HuH-7 (cell line): Measurements from ENCODE around the gene DIPK1C.

Experiments used
- DNase-seq: peaks from one replicate; pipeline ENCODE4 v3.0.0; 2011; ENCODE audit warnings: low spot score

Gene DIPK1C

DNA sequence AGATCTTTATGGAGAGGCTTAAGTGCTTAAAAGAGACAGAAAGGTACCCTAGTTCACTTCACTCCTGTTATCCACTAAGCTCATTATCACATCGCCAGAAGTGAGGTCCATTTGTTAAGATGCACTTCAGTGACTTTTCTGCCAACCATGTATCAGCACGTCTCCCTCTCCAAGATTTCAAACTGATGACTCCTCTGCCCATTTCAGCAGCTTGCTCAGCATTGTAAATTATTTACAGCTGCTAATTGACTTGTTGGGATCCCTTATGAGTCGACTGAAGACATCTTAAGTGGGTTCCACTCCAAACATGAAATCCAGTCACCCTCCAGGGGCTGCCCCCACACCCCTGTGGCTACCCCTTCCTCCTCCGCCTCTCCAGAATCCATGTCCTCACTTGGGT lies 37.3 kb downstream of the DIPK1C start:
- no peak for DNase-seq

DNA sequence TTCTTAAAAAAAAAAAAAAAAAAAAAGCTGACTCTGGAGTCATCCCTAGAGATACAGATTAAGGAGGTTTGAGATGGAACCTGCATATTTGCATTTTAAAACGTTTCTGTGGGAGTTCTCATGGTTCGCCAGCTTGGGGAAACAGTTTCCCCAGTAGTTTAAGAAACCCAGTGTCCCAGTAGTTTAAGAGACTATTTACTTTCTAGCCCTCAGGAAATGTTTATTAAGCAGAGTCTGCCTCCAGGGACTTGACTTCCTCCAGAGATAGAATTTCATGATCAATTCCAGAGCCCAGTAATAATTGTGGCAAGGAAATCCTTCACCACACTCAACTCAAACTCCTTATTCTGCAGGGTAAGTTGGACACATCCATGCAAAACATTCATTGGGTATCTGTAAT lies 39.1 kb downstream of the DIPK1C start:
- DNase-seq = no peak

DNA sequence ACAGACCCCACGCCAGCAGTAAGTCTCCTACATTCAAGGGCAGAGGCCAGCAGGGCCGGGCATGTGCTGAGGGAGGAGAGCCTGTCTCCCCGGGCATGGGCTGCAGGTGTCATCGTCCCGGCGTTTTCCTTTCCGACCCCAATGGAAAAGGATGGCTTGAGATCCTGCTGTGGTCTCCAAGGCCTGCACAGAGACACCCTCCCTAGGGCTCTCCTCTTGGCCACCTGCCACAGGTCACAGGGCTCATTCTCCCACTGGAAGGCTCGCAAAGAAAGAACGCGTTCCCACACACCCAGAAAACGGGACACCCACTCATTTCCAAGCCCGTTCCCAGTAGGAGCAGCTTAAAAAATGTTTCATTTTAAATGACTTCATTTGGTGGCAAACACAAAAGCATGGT lies 41.0 kb downstream of the DIPK1C start:
- DNase-seq = no peak

DNA sequence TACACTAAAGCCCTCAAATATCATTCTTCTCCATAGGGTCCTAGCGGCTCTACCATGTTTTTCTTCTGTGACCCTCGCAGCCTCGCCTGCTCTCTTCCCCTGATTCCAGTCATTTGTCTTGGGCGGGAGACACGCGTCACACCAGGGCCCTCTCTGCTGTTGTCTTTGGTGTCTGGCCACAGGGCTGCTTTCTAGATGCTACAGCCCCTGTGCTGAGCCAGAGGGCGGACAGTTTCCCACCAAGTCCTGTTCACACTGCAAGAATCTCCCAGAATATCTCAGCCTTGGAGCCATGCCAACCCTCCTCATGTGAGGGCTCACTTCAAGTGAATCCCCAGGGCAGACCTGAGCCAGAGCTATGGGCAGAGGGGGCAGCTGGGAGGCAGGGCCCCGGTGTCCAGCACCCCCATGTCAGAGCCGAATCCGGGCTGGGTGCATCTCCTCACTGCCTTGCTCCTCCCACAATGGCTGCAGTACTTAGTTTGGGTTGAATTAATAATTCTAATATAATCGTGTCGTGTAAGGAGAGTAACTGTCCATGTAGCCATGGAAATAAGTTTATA lies 42.1 kb downstream of the DIPK1C start:
- DNase-seq = no peak

DNA sequence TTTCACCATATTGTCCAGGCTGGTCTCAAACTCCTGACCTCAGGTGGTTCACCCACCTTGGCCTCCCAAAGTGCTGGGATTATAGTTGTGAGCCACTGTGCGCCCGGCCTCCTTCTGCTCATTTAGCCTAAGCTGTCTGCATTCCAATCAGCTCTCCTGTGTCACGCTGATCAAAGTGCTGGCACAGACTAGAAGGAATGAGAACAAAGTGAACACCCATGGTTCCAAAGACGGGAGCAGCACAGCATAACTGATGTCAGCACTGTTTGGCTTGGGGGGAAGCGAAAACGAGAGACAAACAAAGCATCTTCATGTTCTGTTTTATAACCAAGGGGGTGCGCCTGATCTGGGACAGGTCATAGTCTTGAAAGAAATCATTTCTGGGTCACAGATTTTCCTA lies 43.3 kb downstream of the DIPK1C start:
- no peak for DNase-seq

DNA sequence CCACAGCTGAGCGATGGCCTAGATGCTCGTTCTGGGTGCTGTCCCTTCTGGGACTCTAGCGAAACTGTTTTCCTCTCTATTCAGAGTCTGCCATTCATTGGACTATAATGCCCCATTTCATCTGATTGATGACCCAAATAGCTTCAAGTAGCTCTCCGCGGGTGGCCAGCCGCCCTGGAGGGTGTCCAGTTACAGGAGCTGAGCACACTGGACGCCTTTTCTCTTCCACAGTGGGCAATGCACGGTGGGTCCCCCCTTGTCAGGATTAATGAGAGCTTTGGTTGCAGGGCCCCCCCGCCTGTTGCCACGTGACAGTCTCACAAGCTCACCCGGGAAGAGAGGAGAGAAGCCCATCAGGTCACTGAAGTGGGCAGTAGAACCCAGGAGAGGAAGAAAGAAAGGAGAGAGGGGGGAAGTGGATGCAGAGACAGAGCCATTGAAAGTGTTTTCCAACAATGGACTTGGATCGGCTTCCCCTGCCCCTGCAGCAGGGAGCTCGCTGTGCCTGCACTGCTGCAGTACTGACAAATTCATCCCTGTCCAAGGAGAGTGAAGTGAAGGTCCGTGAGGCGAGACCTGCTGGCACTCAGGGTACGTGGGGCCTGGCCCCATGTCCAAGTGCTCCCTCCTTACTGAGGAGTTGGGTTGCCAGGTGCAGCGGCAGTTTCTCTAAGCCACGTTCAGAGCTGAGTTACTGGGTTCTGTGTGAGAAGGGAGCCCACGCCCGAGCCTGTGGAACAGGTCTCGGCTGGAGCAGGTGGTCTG lies 44.8 kb downstream of the DIPK1C start:
- no peak for DNase-seq

DNA sequence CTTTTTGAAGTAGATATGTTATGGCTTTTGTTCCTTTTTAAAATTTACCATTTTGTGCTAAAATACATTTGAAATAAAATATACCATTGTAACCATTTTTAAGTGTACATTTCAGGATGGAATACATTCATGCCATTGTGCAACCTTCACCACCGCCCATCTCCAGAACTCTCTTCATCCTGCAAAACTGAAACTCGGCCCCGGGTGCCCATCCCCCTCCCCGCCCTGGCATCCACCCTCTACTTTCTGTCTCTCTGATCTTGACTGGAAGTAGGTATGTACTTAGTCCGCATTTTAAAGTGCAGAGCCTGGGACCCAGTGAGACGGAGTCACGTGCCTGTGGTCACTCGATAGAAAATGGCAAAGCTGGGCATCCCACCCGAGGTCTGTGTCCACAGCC lies 45.6 kb downstream of the DIPK1C start:
- no peak for DNase-seq

DNA sequence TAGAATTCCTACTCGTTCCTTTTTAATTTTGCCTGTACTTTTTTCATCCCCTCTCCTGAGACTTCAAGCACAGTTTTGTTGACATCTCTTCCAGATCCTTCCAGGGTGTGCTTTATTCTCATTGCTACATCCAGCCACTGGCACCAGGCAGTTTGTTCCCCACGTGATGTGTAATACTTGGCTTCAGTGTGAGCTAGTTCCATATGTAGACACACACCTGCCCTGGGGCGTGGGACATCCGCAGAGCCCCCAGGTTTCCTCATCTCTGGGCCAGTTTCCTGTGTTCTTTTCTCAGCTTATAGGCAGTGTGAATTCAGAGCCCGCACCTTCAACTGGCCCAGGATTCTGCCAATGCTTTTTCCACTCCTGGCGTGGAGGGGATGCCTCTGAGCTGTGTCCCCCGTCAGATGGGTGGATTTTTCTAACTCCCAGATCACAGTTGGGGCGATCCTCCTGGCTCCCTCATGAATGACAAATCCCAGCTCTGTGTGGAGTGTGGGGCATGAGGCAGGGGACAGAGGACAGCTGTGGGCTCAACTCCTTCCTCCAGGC lies 46.6 kb downstream of the DIPK1C start:
- no peak for DNase-seq

DNA sequence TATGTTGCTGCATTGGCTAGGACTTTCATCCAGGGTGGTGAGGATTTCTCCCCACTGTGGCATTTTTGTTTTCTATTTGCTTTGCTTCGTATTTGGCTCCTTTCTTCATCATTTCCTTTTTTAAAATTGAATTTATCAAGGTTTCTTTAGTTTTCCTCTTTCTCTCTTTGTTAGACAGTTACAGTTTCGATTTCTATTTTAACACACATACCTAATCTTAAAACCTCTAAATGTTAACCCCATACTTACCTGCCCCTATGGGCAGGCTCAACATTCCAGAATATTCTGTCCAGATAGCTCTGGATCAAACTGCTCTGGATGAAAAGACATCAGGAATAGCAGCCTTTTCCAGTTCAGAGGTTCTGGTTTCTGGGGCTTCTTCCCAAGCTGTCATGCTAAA lies 49.2 kb downstream of the DIPK1C start:
- DNase-seq = no peak

DNA sequence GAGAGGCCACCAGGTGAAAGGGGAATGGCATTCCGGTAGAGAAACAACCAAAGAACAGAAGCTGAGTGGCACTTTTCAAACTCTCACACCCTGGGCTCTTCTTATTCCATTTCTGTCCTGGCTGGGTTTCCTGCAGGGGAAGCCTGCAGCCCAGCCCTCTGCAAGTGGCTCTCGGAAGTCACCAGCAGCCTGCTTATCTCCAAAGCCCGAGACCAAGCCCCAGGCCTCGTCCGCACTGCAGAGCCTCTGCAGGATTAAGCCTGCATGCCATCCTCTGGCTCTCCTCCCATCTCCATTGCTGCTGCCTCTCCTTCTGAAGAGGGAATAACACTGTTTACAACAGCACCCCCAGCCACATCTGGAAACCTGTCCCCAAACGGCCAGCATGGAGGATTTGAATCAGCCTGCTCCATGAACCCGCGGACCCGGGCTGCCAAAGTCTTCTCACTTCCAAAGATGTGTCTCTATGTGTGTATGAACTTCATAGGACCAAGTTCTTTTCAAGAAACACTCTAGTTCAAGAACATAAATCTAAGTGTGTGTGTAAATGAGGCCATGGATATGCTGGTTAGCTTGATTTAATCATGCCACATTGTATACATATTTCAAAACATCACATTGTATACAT lies 54.2 kb downstream of the DIPK1C start:
- DNase-seq = no peak

DNA sequence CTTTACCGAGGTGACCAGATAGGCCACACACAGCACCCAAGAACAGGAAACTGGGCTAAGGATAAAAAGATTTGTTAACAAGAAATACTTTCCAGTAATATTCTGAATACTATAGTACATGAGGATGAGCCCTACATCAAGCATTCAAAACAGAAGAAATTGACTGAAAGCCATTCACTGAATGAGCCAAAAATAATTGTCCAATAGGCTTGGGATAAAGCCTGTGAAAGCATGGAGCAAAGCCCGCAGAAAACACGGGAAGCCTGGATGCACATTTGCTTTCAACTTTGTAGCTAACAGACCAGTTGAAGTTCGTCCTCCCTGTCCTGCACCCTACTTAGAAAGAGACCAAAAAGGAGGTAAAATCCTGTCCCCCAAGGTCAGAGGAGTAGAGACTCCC lies 56.3 kb downstream of the DIPK1C start:
- no peak for DNase-seq

DNA sequence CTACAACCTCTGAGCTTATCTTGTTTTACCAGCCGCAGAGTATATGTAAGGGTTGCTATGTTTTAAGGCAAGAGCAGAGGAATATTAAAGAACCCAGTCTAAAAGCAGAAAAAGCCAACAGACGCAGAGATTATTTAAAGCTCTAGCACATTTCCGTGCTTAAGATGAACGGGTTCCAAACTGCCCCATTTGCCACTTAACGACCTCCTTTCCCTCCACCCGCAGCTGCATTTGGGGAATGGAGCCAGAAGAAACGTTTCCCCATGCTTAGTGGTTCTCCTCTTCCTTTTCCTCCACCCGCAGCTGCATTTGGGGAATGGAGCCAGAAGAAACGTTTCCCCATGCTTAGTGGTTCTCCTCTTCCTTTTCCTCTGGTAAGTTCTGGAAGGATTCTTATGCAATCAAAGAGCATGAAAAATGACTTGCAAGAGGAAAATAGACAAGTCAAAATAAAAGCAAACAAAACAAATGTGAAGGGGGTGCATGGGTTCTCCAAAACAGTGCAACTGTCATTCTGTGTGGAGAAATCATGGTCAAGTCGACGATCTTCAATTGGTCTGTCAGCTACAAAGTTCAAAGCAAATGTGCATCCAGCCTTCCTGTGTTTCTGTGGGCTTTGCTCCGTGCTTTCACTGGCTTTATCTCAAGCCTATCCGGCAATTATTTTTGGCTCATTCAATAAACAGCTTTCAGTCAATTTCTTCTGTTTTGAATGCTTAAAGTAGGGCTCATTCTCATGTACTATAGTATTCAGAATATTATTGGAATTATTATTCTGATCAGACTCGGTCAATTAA lies 57.8 kb downstream of the DIPK1C start:
- no peak for DNase-seq

DNA sequence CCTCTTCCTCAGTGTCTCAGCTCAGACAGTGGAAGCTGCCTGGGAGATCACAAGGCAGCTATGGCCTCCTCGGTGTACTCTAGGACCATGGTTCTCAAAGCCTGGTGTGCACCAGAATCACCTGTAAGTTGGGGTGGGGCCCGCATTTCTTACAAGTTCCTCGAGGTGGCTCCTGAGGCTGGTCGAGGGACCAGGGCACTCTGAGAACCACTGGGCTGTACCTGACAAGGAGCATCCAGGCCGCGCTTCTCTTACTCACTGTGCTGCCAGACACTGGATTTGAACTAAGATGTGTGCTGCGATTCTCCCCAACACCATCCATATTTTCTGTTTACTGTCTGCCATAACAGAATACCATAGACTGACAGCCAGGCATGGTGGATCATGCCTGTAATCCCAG lies 59.5 kb downstream of the DIPK1C start:
- no peak for DNase-seq

DNA sequence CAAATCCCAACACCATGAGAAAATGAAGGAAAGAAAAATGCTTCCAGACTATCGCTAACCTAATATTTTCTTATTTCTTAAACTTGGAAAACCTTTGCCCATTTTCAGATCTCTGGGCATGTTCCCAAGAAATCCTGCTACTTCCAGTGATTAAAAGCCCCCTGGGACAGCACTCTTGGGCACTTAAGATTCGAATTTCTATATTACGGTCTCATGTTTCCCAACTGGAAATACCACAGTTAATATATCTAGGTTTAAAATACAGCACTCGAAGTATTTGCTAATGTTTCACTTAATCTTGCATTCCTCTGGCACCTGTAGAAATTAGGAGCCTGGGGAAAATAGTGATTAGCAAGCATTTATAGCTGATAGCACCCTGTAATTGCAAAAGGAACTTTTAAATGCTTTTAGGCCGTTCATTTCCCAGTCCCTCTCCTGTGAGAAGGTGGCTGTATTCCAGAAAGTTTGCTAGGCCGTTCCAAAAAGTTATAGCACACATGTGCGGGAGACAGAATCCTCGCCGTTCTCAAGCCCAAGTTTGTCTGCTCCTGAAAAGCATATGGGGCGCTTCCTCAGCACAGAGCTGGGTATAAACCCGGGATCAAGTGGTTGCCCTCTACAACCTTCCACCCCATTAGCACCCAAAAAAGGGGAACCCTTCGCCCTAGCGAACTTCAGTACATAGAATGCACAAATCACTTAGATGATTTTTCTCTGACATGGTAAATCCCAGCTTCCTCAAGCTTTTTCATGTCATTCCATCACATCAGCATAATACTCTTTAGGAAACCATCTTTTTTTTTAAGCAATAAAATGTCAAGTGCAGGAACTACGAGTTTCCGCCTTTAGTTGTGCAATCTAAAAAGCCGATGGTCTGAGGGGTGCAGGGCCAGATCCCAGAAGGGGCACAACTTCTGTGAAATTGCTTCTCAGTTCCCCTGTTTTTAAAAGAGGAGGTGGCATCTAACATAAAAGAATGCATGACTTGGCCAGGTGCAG lies 60.6 kb downstream of the DIPK1C start:
- DNase-seq = no peak

DNA sequence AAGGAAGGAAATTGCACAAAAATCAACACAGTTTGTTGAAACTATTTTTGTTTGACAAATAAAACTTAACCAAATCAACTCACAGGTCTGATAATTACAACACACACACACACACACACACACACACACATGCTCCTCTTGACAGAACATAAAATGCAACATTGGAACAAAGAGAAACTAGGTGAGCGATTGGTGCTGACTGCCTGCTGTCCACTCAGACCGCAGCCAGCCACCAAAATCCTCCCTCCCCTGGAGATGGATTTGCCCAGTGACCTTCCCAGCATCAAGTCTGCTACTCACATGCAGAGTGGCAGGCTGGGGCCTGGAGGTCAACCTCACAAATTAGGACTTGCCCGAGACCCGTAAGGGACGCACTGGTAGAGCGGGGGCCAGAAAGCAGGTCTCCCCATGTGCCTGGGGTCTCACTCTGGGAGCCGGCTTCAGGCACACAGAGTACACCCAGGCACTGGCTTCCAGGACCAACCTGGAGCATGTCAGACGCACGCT lies 61.4 kb downstream of the DIPK1C start:
- DNase-seq = no peak

DNA sequence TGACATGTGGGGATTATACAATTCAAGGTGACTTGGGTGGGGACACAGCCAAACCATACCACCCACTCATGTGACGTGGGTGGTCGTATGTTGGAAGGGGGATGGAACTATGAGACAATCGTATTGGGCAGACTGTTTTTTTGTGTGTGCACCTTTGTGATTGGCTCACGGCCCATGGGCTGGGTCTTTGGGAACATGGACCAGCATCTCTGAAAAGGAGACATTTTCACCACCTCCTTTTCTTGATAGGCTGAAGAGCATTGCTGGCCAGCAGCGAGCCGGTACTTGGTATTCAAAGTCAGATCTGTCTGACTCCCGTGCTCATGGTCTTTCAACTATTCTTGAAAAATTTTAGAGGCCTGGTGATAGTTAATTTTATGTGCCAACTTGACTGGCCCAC lies 62.1 kb downstream of the DIPK1C start:
- no peak for DNase-seq

DNA sequence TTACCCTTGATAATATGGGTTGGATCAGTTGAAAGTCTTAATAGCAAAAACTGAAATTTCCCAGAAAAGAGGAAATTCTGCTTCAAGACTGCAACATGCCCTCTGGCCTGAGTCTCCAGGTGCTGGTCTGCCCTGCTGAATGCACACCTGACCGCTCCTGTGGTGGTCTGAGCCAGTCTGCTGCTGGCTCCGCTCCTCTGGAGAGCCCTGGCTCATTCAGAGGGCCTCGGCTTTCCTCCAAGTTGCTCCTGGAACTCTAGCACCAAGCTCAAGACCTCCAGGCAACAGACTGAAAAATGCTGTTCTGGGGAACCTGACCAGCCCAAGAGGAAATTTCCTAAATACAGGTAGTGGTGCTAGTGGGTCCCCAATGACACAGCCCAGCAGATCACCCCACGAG lies 64.8 kb downstream of the DIPK1C start:
- no peak for DNase-seq

DNA sequence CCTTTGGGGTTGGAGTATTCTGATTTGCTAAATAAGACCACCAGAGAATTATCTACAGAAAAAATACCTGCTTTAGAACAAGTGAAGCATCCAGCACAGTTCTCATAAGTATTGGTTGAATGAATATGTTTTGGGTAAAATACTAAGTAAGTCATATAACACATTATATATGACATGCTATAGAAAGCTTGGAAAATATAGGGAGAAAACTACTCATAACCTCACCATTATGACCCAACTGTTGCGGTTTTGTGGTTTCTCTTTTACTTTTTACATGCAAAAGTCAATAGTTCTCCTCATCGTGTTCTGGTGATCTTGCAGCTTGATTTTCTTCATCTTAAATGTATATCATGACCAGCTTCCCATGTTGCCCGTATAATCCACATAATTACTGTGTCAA lies 66.2 kb downstream of the DIPK1C start:
- no peak for DNase-seq

DNA sequence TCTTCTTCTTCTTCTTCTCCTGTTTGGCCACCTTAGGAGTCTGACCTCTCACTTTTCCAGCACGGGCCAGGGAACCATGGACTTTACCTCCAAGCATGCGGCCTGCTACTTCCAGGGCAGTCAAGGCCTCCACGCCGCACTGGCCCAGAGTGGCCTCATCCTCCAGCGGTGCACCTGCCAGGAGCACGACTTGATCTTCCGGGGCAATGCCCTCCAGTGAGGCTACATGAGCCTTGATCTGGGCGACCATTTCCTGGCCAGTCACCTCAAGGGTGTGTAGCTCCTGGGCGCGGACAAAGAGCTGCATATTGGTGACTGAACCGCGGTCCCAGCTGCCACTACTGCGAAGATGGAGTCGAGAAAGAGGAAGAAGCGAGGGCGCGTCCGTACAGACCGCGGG lies 67.1 kb downstream of the DIPK1C start:
- DNase-seq = no peak

DNA sequence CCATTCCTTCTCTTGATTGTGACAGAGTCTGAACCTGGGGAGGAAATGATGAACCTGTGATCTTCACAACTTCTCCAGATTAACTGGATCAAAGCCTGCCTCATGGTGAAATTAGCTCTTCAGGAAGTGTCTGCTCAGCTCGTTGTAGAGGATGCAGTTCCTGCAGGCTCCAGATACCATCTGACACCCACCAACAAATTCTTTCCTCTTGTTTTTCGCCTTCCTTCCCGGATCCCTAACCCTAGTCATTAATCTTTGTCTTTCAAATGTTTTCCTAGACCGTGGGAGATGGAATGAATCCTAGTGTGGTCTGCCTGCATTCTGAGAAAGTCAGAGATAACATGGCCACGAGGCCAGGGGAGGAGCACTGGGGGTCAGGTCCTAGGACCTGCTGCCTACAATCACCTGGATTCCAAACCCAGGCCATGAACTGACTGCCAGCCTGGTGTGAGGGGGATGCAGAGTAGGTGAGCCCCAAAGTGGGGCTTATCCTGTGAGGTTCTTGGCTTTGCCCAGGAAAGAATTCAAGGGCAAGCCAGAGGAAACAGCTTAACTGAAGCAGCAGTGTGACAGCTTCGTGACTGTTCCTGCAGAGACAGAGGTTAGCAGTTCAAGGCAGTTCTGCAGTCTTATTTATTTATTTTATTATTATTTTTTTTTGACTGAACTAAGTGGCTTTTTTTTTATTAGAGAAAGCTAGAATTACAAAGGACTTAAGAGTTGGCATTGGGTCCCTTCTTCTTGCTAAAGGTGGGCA lies 67.8 kb downstream of the DIPK1C start:
- no peak for DNase-seq
